HG03066 (cell line): ENCODE data around the gene KCP.

ENCODE experiments used
- ATAC-seq: cut with Tn5 transposase; IDR thresholded peaks from one replicate; pipeline ENCODE4 v1.9.1; 2021; ENCODE audit warnings: low read depth; ENCODE audit not compliant: unreplicated experiment

The KCP gene

DNA sequence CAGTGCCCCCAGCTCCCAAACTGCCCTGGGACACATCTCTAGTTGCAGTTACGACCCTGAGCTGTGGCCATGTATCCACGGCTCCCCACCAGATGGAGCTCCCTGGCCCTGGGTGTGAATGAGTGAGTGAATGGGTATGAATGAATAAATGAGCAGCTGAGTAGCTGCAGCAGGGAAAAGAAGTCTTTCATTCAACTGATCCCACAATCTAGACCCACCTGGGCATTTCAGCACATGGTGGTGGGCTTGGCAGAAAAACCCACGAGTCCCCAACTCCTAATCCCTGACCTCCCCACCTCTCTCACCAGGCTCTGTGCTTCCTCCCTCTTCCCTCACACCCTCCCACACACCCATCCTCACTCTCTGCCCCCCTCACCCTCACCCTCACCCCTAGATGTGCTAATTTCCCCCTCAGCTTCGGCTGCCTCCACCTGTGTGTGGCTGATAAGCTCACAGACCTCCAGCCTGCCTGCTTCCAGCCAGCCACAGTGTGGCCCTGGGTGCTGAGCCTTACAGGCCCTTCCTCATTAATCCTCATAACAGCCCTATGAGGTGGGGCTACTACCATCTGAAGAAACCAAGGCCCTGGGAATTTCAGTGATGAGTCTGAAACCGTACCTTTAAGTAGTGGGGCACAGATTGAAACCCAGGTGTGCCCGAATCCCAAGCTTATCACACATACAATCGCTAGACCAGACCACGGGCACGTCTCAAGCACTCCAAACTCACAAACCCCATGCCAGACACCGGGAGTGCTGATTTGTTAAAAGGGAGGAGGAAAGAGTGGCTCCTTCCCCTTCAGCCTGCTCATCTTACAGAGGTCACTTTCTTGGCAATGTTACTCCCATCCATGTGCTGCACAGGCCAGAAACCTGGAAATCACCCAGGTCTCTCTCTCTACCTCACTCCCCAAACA lies 50.1 kb downstream of the KCP start:
- no peak for ATAC-seq

- ATAC-seq = no peak
Observed at GRCh38 chr7:128859232-128860157, 51.0 kb downstream of the KCP start.

- no peak for ATAC-seq
Observed at GRCh38 chr7:128858380-128859231, 51.9 kb downstream of the KCP start.

DNA sequence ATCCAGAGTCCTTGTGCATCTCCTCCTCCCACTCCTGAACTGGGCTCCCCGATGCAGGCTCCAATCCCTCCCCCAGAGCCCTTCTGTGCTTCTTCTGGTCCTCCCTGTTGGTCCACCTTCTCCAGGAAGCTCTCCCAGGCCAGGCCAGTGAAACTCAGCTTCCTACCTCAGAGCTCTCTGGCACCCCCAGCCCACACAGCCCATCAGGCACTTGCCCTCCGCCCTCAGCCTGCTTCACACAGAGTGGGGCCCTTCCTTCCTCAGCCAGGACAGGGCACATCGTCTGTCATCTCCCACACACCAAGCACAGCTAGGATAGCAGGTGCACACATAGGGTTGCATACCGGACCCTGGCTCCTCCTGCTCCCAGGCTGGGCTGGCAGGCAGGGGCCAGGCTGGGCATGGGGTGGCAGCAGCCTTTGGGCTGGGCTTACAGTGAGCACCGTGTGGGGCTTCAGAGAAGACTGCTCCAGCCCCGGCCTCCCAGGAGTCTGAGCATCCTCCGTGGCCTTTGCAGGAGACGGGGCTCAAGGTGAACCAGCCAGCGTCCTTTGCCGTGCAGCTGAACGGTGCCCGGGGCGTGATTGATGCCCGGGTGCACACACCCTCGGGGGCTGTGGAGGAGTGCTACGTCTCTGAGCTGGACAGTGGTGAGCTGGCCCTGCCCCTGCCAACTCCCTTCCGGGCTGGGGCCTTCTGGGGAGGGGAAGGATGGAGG lies 54.3 kb downstream of the KCP start:
- no peak for ATAC-seq

GRCh38 chr7:128855559-128855958 lies 55.0 kb downstream of the KCP start:
- no peak for ATAC-seq

DNA sequence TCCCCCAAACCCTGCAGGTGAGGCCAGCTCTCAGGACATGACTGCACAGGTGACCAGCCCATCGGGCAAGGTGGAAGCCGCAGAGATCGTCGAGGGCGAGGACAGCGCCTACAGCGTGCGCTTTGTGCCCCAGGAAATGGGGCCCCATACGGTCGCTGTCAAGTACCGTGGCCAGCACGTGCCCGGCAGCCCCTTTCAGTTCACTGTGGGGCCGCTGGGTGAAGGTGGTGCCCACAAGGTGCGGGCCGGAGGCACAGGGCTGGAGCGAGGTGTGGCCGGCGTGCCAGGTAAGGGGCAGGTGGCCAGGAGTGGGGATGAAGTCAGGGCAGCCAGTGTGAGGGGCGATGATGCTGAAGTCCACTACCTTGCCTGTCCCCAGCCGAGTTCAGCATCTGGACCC lies 56.1 kb downstream of the KCP start:
- ATAC-seq = no peak

- ATAC-seq = no peak
Observed at GRCh38 chr7:128853799-128854198, 56.7 kb downstream of the KCP start.

DNA sequence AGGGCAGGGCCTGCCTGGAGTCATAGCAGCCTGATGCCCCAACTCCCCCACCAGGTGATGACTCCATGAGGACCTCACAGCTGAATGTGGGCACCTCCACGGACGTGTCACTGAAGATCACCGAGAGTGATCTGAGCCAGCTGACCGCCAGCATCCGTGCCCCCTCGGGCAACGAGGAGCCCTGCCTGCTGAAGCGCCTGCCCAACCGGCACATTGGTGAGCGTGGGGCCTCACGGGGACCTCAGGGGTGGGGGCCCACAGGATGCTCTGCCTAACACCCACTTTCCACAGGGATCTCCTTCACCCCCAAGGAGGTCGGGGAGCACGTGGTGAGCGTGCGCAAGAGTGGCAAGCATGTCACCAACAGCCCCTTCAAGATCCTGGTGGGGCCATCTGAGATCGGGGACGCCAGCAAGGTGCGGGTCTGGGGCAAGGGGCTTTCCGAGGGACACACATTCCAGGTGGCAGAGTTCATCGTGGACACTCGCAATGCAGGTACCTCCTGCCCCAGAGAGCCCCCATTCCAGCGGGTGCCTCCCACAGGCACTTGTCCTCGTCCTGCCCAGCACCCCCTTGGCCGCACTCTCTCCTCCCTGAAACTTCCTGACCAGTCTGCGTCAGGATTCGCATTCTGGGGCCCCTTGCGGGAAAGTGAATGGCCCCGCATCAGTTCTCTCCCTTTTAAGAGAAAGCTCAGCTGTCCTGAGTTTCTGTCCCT lies 57.8 kb downstream of the KCP start:
- ATAC-seq = no peak

- no peak for ATAC-seq
Observed at GRCh38 chr7:128849804-128850490, 60.6 kb downstream of the KCP start.

- no peak for ATAC-seq
Observed at GRCh38 chr7:128849156-128849515, 61.4 kb downstream of the KCP start.

DNA sequence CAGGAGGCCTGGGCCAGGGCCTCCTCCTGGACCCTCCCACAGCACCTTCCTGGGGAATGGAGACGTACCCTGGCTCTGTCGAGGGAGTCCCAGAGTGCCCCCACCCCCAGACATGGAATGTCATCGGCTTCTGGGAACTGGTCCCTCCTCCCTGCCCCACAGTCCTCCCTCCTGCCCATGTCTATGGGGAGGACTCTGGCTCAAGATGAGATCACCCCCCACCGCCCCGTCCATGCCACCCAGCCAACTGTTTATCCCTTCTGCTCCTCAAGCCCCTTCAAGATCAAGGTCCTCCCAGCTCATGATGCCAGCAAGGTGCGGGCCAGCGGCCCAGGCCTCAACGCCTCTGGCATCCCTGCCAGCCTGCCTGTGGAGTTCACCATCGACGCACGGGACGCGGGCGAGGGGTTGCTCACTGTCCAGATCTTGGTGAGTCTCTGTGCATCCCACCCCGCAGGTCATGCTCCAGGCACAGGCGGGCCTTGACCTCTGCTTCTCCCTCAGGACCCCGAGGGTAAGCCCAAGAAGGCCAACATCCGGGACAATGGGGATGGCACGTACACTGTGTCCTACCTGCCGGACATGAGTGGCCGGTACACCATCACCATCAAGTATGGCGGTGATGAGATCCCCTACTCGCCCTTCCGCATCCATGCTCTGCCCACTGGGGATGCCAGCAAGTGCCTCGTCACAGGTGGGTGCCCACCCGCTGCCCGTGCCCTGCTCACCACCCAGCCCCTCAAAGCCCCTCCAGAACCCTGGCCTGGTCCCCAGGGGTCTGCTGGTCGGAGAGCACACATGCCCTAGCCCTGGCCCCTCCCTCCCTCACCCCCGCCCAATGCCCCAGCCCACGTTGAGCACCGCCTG lies 62.0 kb downstream of the KCP start:
- ATAC-seq = no peak

DNA sequence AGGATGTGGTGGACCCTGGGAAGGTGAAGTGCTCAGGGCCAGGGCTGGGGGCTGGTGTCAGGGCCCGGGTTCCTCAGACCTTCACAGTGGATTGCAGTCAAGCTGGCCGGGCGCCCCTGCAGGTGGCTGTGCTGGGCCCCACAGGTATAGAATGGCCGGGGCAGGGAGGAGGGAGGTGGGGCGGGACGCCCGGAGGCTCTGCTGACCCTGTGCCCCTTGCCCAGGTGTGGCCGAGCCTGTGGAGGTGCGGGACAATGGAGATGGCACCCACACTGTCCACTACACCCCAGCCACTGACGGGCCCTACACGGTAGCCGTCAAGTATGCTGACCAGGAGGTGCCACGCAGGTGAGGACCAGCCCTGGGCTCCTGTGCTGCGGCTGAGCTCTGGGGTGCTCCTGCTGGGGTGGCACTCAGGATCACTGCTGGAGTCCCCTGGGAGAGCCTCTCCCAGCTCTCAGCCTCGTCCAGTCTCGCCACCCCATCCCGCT lies 62.7 kb downstream of the KCP start:
- ATAC-seq = no peak

DNA sequence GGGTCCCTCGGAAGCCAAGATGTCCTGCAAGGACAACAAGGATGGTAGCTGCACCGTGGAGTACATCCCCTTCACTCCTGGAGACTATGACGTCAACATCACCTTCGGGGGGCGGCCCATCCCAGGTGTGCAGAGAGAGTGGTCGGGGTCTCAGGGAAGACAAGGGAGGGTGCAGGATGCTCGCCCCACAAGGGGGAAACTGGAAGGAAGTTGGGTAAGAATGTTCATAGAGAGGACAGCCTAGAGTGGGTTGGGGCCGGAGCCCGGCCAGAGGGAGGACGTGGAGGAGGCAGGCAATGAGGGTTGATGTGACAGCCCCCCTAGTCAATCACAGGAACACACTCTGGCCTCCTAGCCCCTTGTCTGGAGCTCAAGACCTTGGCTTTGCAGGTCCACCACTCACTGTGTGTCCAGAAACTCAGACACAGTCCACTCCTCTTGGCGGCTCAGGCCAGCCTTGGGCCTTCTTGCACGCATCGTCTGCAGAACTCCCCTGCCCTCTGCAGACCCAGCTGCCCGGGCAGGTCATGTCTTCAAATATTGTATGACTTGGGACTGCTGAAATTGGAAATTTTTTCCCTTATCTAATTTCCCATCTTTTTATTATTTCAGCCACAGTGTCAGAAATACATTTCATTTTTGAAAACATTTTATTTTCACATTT lies 63.6 kb downstream of the KCP start:
- ATAC-seq = no peak

DNA sequence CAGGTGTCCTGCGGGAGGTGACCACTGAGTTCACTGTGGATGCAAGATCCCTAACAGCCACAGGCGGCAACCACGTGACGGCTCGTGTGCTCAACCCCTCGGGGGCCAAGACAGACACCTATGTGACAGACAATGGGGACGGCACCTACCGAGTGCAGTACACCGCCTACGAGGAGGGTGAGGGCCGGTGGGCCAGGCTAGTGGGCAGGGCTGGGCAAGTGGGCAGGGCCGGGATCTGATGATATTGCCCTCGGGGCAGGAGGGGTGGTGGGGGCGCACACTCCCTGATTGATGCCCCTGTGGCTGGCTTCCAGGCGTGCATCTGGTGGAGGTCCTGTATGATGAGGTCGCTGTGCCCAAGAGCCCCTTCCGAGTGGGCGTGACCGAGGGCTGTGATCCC lies 64.5 kb downstream of the KCP start:
- no peak for ATAC-seq

DNA sequence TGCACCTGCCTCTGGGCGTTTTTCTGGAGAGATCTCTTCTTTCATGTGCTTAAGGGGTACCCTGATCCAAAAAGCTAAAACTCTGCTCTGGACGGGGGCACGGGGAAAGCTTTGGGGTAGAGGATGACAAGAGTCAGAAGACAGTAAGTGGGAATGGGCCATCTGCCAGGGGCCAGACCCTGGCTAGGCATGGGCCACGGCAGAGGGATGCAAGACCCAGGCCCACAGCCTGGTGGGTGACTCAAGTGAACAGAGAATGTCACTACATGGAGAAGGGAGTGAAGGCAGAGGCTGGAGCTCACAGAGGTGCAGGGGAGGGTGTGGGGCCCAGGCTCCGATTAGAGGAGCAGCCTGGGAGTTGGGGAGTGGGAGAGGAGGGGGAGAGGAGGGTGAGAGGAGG lies 65.0 kb downstream of the KCP start:
- no peak for ATAC-seq

DNA sequence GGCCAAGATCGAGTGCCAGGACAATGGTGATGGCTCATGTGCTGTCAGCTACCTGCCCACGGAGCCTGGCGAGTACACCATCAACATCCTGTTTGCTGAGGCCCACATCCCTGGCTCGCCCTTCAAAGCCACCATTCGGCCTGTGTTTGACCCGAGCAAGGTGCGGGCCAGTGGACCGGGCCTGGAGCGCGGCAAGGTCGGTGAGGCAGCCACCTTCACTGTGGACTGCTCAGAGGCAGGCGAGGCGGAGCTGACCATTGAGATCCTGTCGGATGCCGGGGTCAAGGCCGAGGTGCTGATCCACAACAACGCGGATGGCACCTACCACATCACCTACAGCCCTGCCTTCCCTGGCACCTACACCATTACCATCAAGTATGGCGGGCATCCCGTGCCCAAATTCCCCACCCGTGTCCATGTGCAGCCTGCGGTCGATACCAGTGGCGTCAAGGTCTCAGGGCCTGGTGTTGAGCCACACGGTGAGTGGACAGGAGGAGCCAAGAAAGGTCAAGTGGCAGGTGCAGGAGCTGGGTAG lies 65.7 kb downstream of the KCP start:
- ATAC-seq = no peak
